ENCODE results near the gene CTBP2.

Gene CTBP2

DNA sequence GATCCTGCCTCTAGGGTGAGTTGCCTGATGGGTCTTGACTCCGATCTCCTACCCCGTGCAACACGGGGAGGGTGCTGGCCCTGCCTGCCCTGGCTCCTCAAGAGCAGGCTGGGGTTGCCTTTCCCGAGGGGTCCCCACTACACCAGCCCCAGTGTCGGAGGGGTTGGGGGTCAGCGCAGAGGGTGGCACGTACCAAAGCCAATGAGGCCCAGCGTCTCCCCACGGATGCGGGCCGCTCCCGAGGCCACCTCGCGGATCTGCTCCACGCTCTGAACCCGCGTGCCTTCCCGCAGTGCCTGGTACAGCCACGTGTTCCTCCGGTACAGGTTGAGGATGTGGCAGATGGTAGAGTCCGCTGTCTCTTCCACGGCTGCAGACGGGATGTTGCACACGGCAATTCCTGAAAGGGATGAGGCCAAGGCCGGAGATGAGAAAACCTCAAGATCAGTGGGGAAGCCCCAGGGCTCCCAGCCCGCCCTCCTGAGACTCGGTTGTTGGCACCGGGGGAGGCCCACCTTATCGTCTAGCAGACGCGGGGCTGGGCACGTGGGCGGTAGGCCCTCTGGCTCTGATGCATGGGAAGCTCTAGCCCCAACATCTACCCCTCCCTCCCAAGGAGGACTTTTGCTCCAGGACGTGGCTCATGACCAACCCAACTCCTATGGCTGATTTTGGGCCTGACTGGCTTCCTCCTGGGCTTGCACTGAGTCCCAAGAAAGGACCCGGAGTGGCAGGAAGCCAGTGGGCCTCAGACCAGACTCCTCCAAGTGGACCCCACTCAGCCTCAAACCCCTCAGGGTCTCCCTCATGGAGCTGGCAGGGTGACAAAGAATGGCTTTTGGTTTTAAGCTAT, 162.4 kb downstream of the CTBP2 start:
- Histone ChIP-seq H3K4me1 (ENCODE audit: control insufficient read depth, insufficient read depth, low read length) (peaks cover 18% of the 10 kb centered on the region), H3K27me3 (ENCODE audit: control insufficient read depth, insufficient read depth, low read length) (no peaks in the 10 kb centered on the region), H3K4me3 (ENCODE audit: low read length) (no peak overlapping the region), H3K36me3 (ENCODE audit: control insufficient read depth, insufficient read depth, low read length) (peaks cover 31% of the 10 kb centered on the region), H3K27ac (ENCODE audit: low read depth, low read length) (no peak overlapping the region), H3K9ac (ENCODE audit: low read length) (no peak overlapping the region)

- H3K4me1 ChIP-seq (ENCODE audit: control insufficient read depth, insufficient read depth, low read length), result peaks cover 19% of the 10 kb centered on the region
- no peak overlapping the region for H3K27ac ChIP-seq (ENCODE audit: low read depth, low read length)
- H3K36me3 ChIP-seq (ENCODE audit: control insufficient read depth, insufficient read depth, low read length), result peaks cover 26% of the 10 kb centered on the region
Measured at GRCh38 chr10:124997306-124997705, 163.1 kb downstream of the CTBP2 start.

GRCh38 chr10:124996854-124997215, 163.5 kb downstream of the CTBP2 start:
- Histone ChIP-seq H3K27me3 (ENCODE audit: control insufficient read depth, insufficient read depth, low read length) (no peaks in the 10 kb centered on the region), H3K36me3 (ENCODE audit: control insufficient read depth, insufficient read depth, low read length) (peaks cover 29% of the 10 kb centered on the region), H3K27ac (ENCODE audit: low read depth, low read length) (no peak overlapping the region), H3K9ac (ENCODE audit: low read length) (no peak overlapping the region), H3K4me1 (ENCODE audit: control insufficient read depth, insufficient read depth, low read length) (peaks cover 20% of the 10 kb centered on the region), H3K4me3 (ENCODE audit: low read length) (no peak overlapping the region)

More at GRCh38 chr10:124997306-124997705, 163.1 kb downstream of the CTBP2 start:
- no peak overlapping the region for H3K4me3 ChIP-seq (ENCODE audit: low read length)
- H3K27me3 ChIP-seq (ENCODE audit: control insufficient read depth, insufficient read depth, low read length), result no peaks in the 10 kb centered on the region
- H3K9ac ChIP-seq (ENCODE audit: low read length), result no peak overlapping the region

DNA sequence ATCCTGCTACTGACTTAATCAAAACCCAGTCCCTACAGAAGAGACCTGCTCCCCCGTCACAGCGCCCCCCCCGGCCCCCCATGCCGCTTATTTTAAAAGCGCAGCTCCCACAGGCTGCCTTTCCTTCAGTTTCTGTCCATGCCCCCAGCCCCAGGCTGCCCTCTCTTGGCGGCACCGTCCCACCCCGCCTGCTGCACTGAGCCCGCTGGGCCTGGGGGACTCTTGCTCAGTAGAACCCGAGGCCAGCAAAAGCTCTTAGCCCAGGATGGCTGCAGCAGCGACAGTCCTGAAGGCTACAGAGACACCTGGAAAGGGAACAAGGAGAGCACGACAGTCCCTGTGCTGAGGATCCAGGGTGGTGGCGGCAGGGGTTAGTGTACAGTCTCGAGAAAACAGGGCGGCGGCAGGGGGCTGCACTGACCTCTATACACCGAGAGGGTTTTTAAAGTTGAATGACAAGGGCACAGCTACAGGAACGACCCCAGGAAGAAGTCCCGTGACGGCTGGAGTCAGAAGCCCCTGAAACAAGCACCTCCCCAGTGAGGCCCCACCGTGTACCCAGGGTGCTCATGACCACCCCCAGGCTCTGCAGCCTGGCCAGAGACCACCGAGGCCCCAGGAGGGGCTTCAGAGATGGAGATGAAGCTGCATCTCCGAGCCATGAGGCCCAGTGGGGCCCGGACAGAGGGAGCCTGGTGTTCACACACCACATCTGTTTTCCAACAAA, 164.1 kb downstream of the CTBP2 start:
- Histone ChIP-seq H3K27ac (ENCODE audit: low read depth, low read length) (no peak overlapping the region), H3K9ac (ENCODE audit: low read length) (no peak overlapping the region), H3K4me1 (ENCODE audit: control insufficient read depth, insufficient read depth, low read length) (peaks cover 20% of the 10 kb centered on the region), H3K27me3 (ENCODE audit: control insufficient read depth, insufficient read depth, low read length) (no peaks in the 10 kb centered on the region), H3K4me3 (ENCODE audit: low read length) (no peak overlapping the region), H3K36me3 (ENCODE audit: control insufficient read depth, insufficient read depth, low read length) (peaks cover 34% of the 10 kb centered on the region)

DNA sequence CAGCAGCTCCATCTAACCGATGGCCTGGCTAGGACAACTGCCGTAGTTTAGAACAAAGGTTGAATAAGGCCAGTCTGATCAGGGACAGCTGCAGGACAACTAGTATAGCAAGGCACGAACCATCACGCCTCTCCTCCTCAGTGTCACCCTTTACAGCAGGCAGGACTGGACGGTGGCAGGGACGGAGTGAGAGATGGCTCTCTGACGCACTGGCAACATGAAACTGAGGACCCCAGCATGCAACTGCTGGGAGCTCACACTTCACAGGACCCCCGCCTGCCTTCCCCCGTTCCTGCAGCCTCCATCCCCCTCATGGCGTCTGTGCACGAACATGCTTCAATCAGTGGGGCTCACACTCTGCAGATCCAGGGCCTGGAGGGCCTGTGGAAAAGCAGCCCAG, 164.8 kb downstream of the CTBP2 start:
- no peak overlapping the region for H3K9ac ChIP-seq (ENCODE audit: low read length)
- peaks cover 18% of the 10 kb centered on the region for H3K4me1 ChIP-seq (ENCODE audit: control insufficient read depth, insufficient read depth, low read length)
- no peak overlapping the region for H3K27ac ChIP-seq (ENCODE audit: low read depth, low read length)
- H3K36me3 ChIP-seq (ENCODE audit: control insufficient read depth, insufficient read depth, low read length), result peaks cover 40% of the 10 kb centered on the region
- H3K27me3 ChIP-seq (ENCODE audit: control insufficient read depth, insufficient read depth, low read length), result no peaks in the 10 kb centered on the region
- H3K4me3 ChIP-seq (ENCODE audit: low read length), result no peak overlapping the region

DNA sequence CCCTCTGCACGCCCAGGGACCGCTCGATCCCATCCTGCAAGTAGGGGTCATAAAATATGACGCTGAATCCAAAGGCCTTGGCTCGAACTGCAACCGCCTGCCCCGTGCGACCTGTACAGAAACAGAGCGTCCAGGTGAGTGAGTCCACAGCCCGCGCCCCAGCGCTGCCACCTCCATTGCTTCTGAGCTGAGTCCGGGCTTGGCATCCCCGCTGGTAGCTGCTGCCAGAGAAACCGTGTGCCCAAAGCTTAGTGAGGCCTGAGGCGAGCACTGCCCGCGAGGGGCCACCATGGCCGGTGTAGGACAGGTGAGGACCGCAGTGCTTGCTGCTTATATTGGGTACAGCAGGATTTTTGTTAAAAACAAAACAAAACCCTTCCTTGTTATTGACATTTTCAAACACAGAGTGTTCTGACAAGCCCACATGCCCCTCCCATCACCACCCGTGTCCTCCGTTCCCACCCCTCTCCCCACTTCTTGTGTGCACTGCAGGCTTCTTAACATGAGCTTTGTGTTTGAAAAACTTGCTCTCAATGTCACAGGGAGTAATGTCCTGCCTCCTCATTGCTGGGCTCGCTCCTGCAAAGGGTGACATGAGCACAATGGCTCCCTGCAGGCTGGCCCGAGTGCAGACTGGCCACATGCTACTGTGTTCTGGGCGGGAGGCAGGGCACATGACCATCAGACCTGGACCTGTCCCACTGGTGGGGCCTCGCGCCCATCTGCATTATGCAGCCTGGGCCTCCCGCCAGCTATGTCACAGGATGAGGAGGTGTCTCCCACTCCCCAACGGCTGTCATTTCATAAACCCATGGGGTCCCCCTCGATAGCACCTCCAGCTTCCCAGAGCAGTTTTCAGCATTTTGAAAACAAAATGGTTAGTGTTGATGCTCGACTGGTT, 165.5 kb downstream of the CTBP2 start:
- no peaks in the 10 kb centered on the region for H3K27me3 ChIP-seq (ENCODE audit: control insufficient read depth, insufficient read depth, low read length)
- no peak overlapping the region for H3K27ac ChIP-seq (ENCODE audit: low read depth, low read length)
- H3K4me1 ChIP-seq (ENCODE audit: control insufficient read depth, insufficient read depth, low read length), result peaks cover 11% of the 10 kb centered on the region
- H3K9ac ChIP-seq (ENCODE audit: low read length), result no peak overlapping the region
- peaks cover 36% of the 10 kb centered on the region for H3K36me3 ChIP-seq (ENCODE audit: control insufficient read depth, insufficient read depth, low read length)
- H3K4me3 ChIP-seq (ENCODE audit: low read length), result no peak overlapping the region

GRCh38 chr10:124993736-124994451, 166.5 kb downstream of the CTBP2 start:
- peaks cover 40% of the 10 kb centered on the region for H3K36me3 ChIP-seq (ENCODE audit: control insufficient read depth, insufficient read depth, low read length)
- no peak overlapping the region for H3K9ac ChIP-seq (ENCODE audit: low read length)
- H3K27ac ChIP-seq (ENCODE audit: low read depth, low read length), result no peak overlapping the region
- no peak overlapping the region for H3K4me3 ChIP-seq (ENCODE audit: low read length)
- no peaks in the 10 kb centered on the region for H3K27me3 ChIP-seq (ENCODE audit: control insufficient read depth, insufficient read depth, low read length)
- H3K4me1 ChIP-seq (ENCODE audit: control insufficient read depth, insufficient read depth, low read length), result peaks cover 3% of the 10 kb centered on the region

DNA sequence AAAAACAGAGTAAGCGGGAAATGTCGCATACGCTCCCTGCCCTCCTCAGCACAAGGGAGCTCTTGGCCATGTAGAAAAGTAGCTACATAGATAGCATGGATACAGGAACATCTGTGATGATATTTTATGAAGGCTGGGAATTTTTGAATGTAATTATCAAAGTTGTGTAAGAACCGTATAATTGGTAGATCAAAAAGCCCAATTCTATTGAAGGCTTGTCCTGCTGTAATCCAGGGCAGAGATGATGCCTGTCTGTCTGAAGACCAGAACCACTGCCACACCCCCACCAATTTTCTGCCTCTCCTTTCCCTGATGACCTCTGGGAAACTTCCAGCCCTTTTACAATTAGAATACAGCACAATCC, 167.0 kb downstream of the CTBP2 start:
- no peak overlapping the region for H3K9ac ChIP-seq (ENCODE audit: low read length)
- peaks cover 40% of the 10 kb centered on the region for H3K36me3 ChIP-seq (ENCODE audit: control insufficient read depth, insufficient read depth, low read length)
- H3K4me1 ChIP-seq (ENCODE audit: control insufficient read depth, insufficient read depth, low read length), result peaks cover 3% of the 10 kb centered on the region
- H3K4me3 ChIP-seq (ENCODE audit: low read length), result no peak overlapping the region
- no peak overlapping the region for H3K27ac ChIP-seq (ENCODE audit: low read depth, low read length)
- no peaks in the 10 kb centered on the region for H3K27me3 ChIP-seq (ENCODE audit: control insufficient read depth, insufficient read depth, low read length)

DNA sequence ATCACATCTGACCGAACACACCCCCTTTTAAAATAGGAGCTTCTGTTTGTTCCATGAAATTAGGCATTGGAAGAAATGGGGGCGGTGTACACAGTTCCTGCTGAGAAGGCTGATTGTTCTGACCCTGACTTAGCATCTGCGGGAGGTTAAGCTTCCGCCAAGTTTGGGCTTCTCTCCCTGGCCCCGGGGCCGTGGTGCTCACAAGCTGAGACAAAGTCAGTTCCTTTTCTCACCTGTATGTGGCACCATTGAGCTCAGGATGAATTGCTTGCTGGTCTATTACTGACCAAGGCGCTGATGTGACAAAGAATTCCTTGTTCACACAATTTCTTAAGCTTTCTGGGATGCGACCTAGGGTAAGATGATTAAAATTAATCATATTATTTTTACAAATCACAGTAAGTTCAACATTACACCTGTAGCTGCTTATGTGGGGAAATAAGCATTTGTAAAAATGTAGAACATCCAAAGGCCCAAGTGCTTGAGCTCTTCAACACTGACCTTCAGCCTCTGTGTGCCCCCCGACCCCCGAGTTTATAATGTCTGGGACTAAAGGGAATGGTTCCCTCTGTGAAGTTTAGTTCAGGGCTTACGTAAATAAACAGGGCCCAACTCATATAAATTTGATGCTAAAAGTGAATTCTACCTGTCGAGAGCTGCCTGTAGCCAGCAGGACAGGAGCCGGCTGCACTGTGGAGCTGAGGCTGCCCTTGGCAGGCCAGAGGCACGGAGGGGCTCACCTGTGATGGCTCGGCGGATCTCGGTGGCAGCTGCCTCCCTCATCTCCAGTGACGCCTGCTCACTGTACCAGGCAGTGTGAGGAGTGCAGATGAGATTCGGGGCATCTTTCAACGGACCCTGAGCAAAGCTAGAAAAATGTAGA, 167.7 kb downstream of the CTBP2 start:
- peaks cover 3% of the 10 kb centered on the region for H3K4me1 ChIP-seq (ENCODE audit: control insufficient read depth, insufficient read depth, low read length)
- no peak overlapping the region for H3K27ac ChIP-seq (ENCODE audit: low read depth, low read length)
- H3K27me3 ChIP-seq (ENCODE audit: control insufficient read depth, insufficient read depth, low read length), result no peaks in the 10 kb centered on the region
- peaks cover 39% of the 10 kb centered on the region for H3K36me3 ChIP-seq (ENCODE audit: control insufficient read depth, insufficient read depth, low read length)
- no peak overlapping the region for H3K9ac ChIP-seq (ENCODE audit: low read length)
- no peak overlapping the region for H3K4me3 ChIP-seq (ENCODE audit: low read length)

- Histone ChIP-seq H3K4me3 (ENCODE audit: low read length) (no peak overlapping the region), H3K27ac (ENCODE audit: low read depth, low read length) (no peak overlapping the region), H3K27me3 (ENCODE audit: control insufficient read depth, insufficient read depth, low read length) (no peaks in the 10 kb centered on the region), H3K36me3 (ENCODE audit: control insufficient read depth, insufficient read depth, low read length) (peaks cover 35% of the 10 kb centered on the region), H3K4me1 (ENCODE audit: control insufficient read depth, insufficient read depth, low read length) (peaks cover 3% of the 10 kb centered on the region), H3K9ac (ENCODE audit: low read length) (no peak overlapping the region)
Measured at GRCh38 chr10:124991835-124992234, 168.5 kb downstream of the CTBP2 start.
